CD4-positive, CD25-positive, alpha-beta regulatory T cell (primary cell): ENCODE results near the gene SUDS3. TPM values are rescaled to one million over a fixed set of nuclear protein-coding genes. Genes with fewer than 3 reads are reported as not detected.

Experiments used
- ATAC-seq, 2 donors: fragments of 150-1000 bp; cut with Tn5 transposase; one replicate each; pipeline ENCODE4 v1.10.0; 2021; ENCODE audit warnings: low read depth in 2 of 2, moderate number of reproducible peaks in 2 of 2, moderate library complexity in 1 of 2
- DNase-seq, 3 donors: peaks; one replicate each; pipeline versions ENCODE4 v3.0.0 to v3.0.0-alpha.2; 2012 to 2022; ENCODE audit warnings: mixed read lengths in 1 of 3
- H3K27ac ChIP-seq: one replicate; pipeline ENCODE4 v1.7.0; 2013; ENCODE audit warnings: mild to moderate bottlenecking, low read length; ENCODE audit not compliant: insufficient read depth, poor library complexity, severe bottlenecking
- H3K27me3 ChIP-seq: one replicate; pipeline ENCODE4 v1.7.0; 2013; ENCODE audit warnings: low read length; ENCODE audit not compliant: control insufficient read depth, insufficient read depth
- H3K36me3 ChIP-seq: one replicate; pipeline ENCODE4 v1.7.0; 2013; ENCODE audit warnings: mild to moderate bottlenecking, low read length, moderate library complexity; ENCODE audit not compliant: control insufficient read depth, insufficient read depth
- H3K4me1 ChIP-seq: 2 replicates; pipeline ENCODE4 v1.7.0; 2013; ENCODE audit warnings: mild to moderate bottlenecking, low read length; ENCODE audit not compliant: insufficient read depth, control insufficient read depth, poor library complexity, severe bottlenecking
- H3K4me3 ChIP-seq: one replicate; pipeline ENCODE4 v1.7.0; 2013; ENCODE audit warnings: low read depth, mild to moderate bottlenecking, low read length, moderate library complexity
- H3K9me3 ChIP-seq, 2 experiments: 1 replicate in 1 of 2; 2 replicates in 1 of 2; pipeline ENCODE4 v1.7.0; 2013; ENCODE audit warnings: low read length in 2 of 2, mild to moderate bottlenecking in 1 of 2, moderate library complexity in 1 of 2; ENCODE audit not compliant: control insufficient read depth in 2 of 2
- H3K27ac Mint-ChIP-seq, 3 donors: one replicate each; pipeline ENCODE4 v1.8.0; 2020 to 2022; ENCODE audit warnings: mild to moderate bottlenecking in 3 of 3, mixed read lengths in 3 of 3, moderate library complexity in 2 of 3
- H3K27me3 Mint-ChIP-seq: one replicate; pipeline ENCODE4 v1.8.0; 2022; ENCODE audit warnings: mild to moderate bottlenecking, mixed read lengths
- H3K36me3 Mint-ChIP-seq: one replicate; pipeline ENCODE4 v1.8.0; 2020; ENCODE audit warnings: mixed read lengths
- H3K4me1 Mint-ChIP-seq, 4 donors: one replicate each; pipeline ENCODE4 v1.8.0; 2020 to 2022; ENCODE audit warnings: mixed read lengths in 4 of 4, mild to moderate bottlenecking in 1 of 4
- H3K4me3 Mint-ChIP-seq, 4 donors: one replicate each; pipeline ENCODE4 v1.8.0; 2020 to 2022; ENCODE audit warnings: mild to moderate bottlenecking in 4 of 4, mixed read lengths in 4 of 4, moderate library complexity in 3 of 4
- H3K9me3 Mint-ChIP-seq, 7 donors: one replicate each; pipeline ENCODE4 v1.8.0; 2020 to 2022; ENCODE audit warnings: mixed read lengths in 7 of 7, mild to moderate bottlenecking in 3 of 7, moderate library complexity in 2 of 7
- polyA plus RNA-seq, 4 donors: library from polyadenylated mRNA; unstranded; fragments of 300-500 nt; fragmentation: Illumina TruSeq; gene quantifications; one replicate each; pipeline ENCODE4 v1.2.3, GENCODE V29; 2021
- total RNA-seq: library from RNA; stranded (reverse); gene quantifications from one replicate; pipeline ENCODE4 v1.2.3, GENCODE V29; 2022

Gene SUDS3
- total and polyA plus RNA-seq, 5 donors from 2014 or later = 13.0 to 29.9 (median 13.7) TPM

GRCh38 chr12:118334939-118335567 is 41.3 kb upstream of the SUDS3 start:
- no peak for ATAC-seq
- no peaks in the 10 kb centered on the region for H3K27me3 ChIP-seq
- H3K27ac Mint-ChIP-seq = no peak overlapping the region
- H3K36me3 Mint-ChIP-seq = peaks cover 45% of the 10 kb centered on the region
- no peaks in the 10 kb centered on the region for H3K27me3 Mint-ChIP-seq
- DNase-seq = no peak
- H3K36me3 ChIP-seq = peaks cover 3% of the 10 kb centered on the region
- no peak overlapping the region for H3K4me3 Mint-ChIP-seq
- no peaks in the 10 kb centered on the region for H3K9me3 Mint-ChIP-seq
- H3K4me3 ChIP-seq = no peak overlapping the region
- H3K9me3 ChIP-seq = no peaks in the 10 kb centered on the region
- no peaks in the 10 kb centered on the region for H3K4me1 ChIP-seq
- H3K4me1 Mint-ChIP-seq = peaks cover 37 to 70% (median 49%) of the 10 kb centered on the region in 4 donors
- H3K27ac ChIP-seq = no peak overlapping the region

GRCh38 chr12:118336123-118336522 is 40.2 kb upstream of the SUDS3 start:
- ATAC-seq = no peak
- no peak overlapping the region for H3K27ac ChIP-seq

GRCh38 chr12:118337194-118337838 is 39.0 kb upstream of the SUDS3 start:
- DNase-seq = no peak
- Mint-ChIP-seq H3K27ac (peak overlapping the region in 2 of 3 donors; percentile 26 to 31), H3K4me3 (no peak overlapping the region), H3K4me1 (peaks cover 31 to 61% (median 43%) of the 10 kb centered on the region in 4 donors), H3K9me3 (no peaks in the 10 kb centered on the region), H3K36me3 (peaks cover 47% of the 10 kb centered on the region), H3K27me3 (no peaks in the 10 kb centered on the region)
- Histone ChIP-seq H3K27ac (no peak overlapping the region), H3K4me1 (no peaks in the 10 kb centered on the region), H3K27me3 (no peaks in the 10 kb centered on the region), H3K4me3 (no peak overlapping the region), H3K36me3 (peaks cover 3% of the 10 kb centered on the region), H3K9me3 (no peaks in the 10 kb centered on the region)
- ATAC-seq = no peak

More at GRCh38 chr12:118336123-118336522, 40.2 kb upstream of the SUDS3 start:
- no peak for DNase-seq
- no peaks in the 10 kb centered on the region for H3K27me3 Mint-ChIP-seq
- H3K9me3 ChIP-seq = no peaks in the 10 kb centered on the region
- H3K36me3 Mint-ChIP-seq = peaks cover 47% of the 10 kb centered on the region
- H3K27ac Mint-ChIP-seq = no peak overlapping the region
- H3K4me1 Mint-ChIP-seq = peaks cover 30 to 61% (median 40%) of the 10 kb centered on the region in 4 donors
- H3K9me3 Mint-ChIP-seq = no peaks in the 10 kb centered on the region
- H3K4me1 ChIP-seq = no peaks in the 10 kb centered on the region
- H3K4me3 Mint-ChIP-seq = no peak overlapping the region
- peaks cover 3% of the 10 kb centered on the region for H3K36me3 ChIP-seq
- H3K27me3 ChIP-seq = no peaks in the 10 kb centered on the region
- no peak overlapping the region for H3K4me3 ChIP-seq

- no peak overlapping the region for H3K4me3 ChIP-seq
- Mint-ChIP-seq H3K27me3 (no peaks in the 10 kb centered on the region), H3K36me3 (peaks cover 20% of the 10 kb centered on the region), H3K4me3 (no peak overlapping the region), H3K27ac (peak overlapping the region in 2 of 3 donors; percentile 14 to 59), H3K9me3 (no peaks in the 10 kb centered on the region), H3K4me1 (peaks cover 38 to 58% (median 50%) of the 10 kb centered on the region in 4 donors)
- no peak overlapping the region for H3K27ac ChIP-seq
- H3K9me3 ChIP-seq = no peaks in the 10 kb centered on the region
- H3K27me3 ChIP-seq = no peaks in the 10 kb centered on the region
- H3K36me3 ChIP-seq = no peaks in the 10 kb centered on the region
- DNase-seq (no peak), ATAC-seq (no peak)
- peaks cover 7% of the 10 kb centered on the region for H3K4me1 ChIP-seq
Measured at GRCh38 chr12:118342090-118342489, 34.3 kb upstream of the SUDS3 start.

- H3K4me3 Mint-ChIP-seq = no peak overlapping the region
- no peaks in the 10 kb centered on the region for H3K27me3 Mint-ChIP-seq
- no peaks in the 10 kb centered on the region for H3K9me3 Mint-ChIP-seq
- Histone ChIP-seq H3K9me3 (no peaks in the 10 kb centered on the region), H3K4me3 (no peak overlapping the region), H3K36me3 (no peaks in the 10 kb centered on the region), H3K27me3 (no peaks in the 10 kb centered on the region), H3K27ac (no peak overlapping the region), H3K4me1 (peaks cover 7% of the 10 kb centered on the region)
- H3K4me1 Mint-ChIP-seq = peaks cover 39 to 54% (median 47%) of the 10 kb centered on the region in 4 donors
- no peak overlapping the region for H3K27ac Mint-ChIP-seq
- H3K36me3 Mint-ChIP-seq = peaks cover 7% of the 10 kb centered on the region
- ATAC-seq = no peak
- DNase-seq = no peak
Measured at GRCh38 chr12:118344829-118345228, 31.5 kb upstream of the SUDS3 start.

GRCh38 chr12:118345355-118345754 is 31.0 kb upstream of the SUDS3 start:
- no peaks in the 10 kb centered on the region for H3K27me3 ChIP-seq
- no peaks in the 10 kb centered on the region for H3K9me3 Mint-ChIP-seq
- peaks cover 35 to 55% (median 48%) of the 10 kb centered on the region in 4 donors for H3K4me1 Mint-ChIP-seq
- DNase-seq (no peak), ATAC-seq (no peak)
- H3K4me1 ChIP-seq = peaks cover 7% of the 10 kb centered on the region
- H3K4me3 ChIP-seq = no peak overlapping the region
- peak overlapping the region in 1 of 3 donors; percentile 78 for H3K27ac Mint-ChIP-seq
- no peaks in the 10 kb centered on the region for H3K36me3 ChIP-seq
- peaks cover 3% of the 10 kb centered on the region for H3K36me3 Mint-ChIP-seq
- H3K4me3 Mint-ChIP-seq = peak overlapping the region in 1 of 4 donors; percentile 34
- H3K27me3 Mint-ChIP-seq = no peaks in the 10 kb centered on the region
- no peak overlapping the region for H3K27ac ChIP-seq
- H3K9me3 ChIP-seq = no peaks in the 10 kb centered on the region

GRCh38 chr12:118346895-118347294 is 29.5 kb upstream of the SUDS3 start:
- Mint-ChIP-seq H3K4me1 (peaks cover 40 to 60% (median 53%) of the 10 kb centered on the region in 4 donors), H3K27me3 (no peaks in the 10 kb centered on the region), H3K27ac (peak overlapping the region in 2 of 3 donors; percentile 27 to 38), H3K36me3 (peaks cover 3% of the 10 kb centered on the region), H3K9me3 (no peaks in the 10 kb centered on the region), H3K4me3 (peak overlapping the region in 1 of 4 donors; percentile 5)
- no peaks in the 10 kb centered on the region for H3K9me3 ChIP-seq
- no peak overlapping the region for H3K4me3 ChIP-seq
- no peaks in the 10 kb centered on the region for H3K36me3 ChIP-seq
- H3K27me3 ChIP-seq = no peaks in the 10 kb centered on the region
- H3K4me1 ChIP-seq = peaks cover 7% of the 10 kb centered on the region
- H3K27ac ChIP-seq = no peak overlapping the region
- DNase-seq (no peak), ATAC-seq (no peak)
